ENCODE measurements around the gene DNAJC16. TPM values are rescaled to one million over a fixed set of nuclear protein-coding genes. Genes with fewer than 3 reads are reported as not detected.

Gene DNAJC16
- total RNA-seq, 2 donors from 2014 or later: 23.1 to 31.6 TPM

GRCh38 chr1:15605398-15606383, 79.0 kb downstream of the DNAJC16 start:
- H3K9me3 ChIP-seq (ENCODE audit: control insufficient read depth, low read length): no peaks in the 10 kb centered on the region
- no peaks in the 10 kb centered on the region for H3K36me3 ChIP-seq (ENCODE audit: control insufficient read depth, insufficient read depth, low read length)
- Mint-ChIP-seq H3K4me1 (peaks cover 2% of the 10 kb centered on the region), H3K27me3 (ENCODE audit: insufficient read depth) (peaks cover 39% of the 10 kb centered on the region), H3K36me3 (ENCODE audit: low read depth) (no peaks in the 10 kb centered on the region), H3K27ac (no peak overlapping the region), H3K4me3 (no peak overlapping the region), H3K9me3 (peaks cover 10% of the 10 kb centered on the region)
- WGBS, 2 experiments (ENCODE audit: insufficient coverage in 1 of 2, insufficient read length in 1 of 2): 91 to 93% methylated on average over 7 to 10 of the region's 11 CpGs
- H3K4me3 ChIP-seq (ENCODE audit: low read length): no peak overlapping the region
- no peak overlapping the region for H3K9ac ChIP-seq (ENCODE audit: extremely low read depth, low read length, poor library complexity, severe bottlenecking)
- TF ChIP-seq, protein P1, sequence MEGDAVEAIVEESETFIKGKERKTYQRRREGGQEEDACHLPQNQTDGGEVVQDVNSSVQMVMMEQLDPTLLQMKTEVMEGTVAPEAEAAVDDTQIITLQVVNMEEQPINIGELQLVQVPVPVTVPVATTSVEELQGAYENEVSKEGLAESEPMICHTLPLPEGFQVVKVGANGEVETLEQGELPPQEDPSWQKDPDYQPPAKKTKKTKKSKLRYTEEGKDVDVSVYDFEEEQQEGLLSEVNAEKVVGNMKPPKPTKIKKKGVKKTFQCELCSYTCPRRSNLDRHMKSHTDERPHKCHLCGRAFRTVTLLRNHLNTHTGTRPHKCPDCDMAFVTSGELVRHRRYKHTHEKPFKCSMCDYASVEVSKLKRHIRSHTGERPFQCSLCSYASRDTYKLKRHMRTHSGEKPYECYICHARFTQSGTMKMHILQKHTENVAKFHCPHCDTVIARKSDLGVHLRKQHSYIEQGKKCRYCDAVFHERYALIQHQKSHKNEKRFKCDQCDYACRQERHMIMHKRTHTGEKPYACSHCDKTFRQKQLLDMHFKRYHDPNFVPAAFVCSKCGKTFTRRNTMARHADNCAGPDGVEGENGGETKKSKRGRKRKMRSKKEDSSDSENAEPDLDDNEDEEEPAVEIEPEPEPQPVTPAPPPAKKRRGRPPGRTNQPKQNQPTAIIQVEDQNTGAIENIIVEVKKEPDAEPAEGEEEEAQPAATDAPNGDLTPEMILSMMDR (conservative IDR thresholded peaks at IDR 0.05): no peak
- H3K4me1 ChIP-seq (ENCODE audit: control insufficient read depth, insufficient read depth, low read length): no peaks in the 10 kb centered on the region
- peaks cover 7% of the 10 kb centered on the region for H3K27me3 ChIP-seq (ENCODE audit: control insufficient read depth, insufficient read depth, low read length, poor library complexity, severe bottlenecking)
- no peak for DNase-seq
- no peak overlapping the region for H3K27ac ChIP-seq (ENCODE audit: low read depth, low read length)

DNA sequence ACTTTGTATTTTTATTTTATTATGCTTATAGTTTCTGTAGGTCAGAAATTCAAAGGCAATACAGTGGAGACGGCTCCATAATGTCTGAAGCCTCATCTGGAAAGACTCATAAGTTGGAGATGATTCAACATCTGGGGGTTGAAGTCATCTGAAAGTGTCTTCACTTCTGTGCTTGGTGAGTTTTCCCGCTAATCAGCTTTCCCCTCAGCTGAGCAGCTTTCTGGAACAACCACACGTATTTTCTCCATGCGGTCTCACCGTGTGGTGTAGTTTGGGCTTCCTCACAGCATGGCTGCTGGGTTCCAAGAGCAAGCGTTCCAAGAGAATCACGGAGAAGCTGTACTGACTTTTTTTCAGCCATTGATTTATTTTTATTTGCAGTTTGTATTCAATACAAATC, 83.0 kb downstream of the DNAJC16 start:
- no peak overlapping the region for H3K4me3 Mint-ChIP-seq

GRCh38 chr1:15610167-15610566, 83.5 kb downstream of the DNAJC16 start:
- Mint-ChIP-seq H3K27ac (no peak overlapping the region), H3K36me3 (ENCODE audit: low read depth) (no peaks in the 10 kb centered on the region), H3K4me1 (peaks cover under 1% of the 10 kb centered on the region), H3K27me3 (ENCODE audit: insufficient read depth) (peaks cover 36% of the 10 kb centered on the region), H3K4me3 (no peak overlapping the region), H3K9me3 (no peaks in the 10 kb centered on the region)
- Histone ChIP-seq H3K4me3 (ENCODE audit: low read length) (no peak overlapping the region), H3K27ac (ENCODE audit: low read depth, low read length) (no peak overlapping the region), H3K4me1 (ENCODE audit: control insufficient read depth, insufficient read depth, low read length) (no peaks in the 10 kb centered on the region), H3K9ac (ENCODE audit: extremely low read depth, low read length, poor library complexity, severe bottlenecking) (no peak overlapping the region), H3K36me3 (ENCODE audit: control insufficient read depth, insufficient read depth, low read length) (no peaks in the 10 kb centered on the region), H3K9me3 (ENCODE audit: control insufficient read depth, low read length) (no peaks in the 10 kb centered on the region), H3K27me3 (ENCODE audit: control insufficient read depth, insufficient read depth, low read length, poor library complexity, severe bottlenecking) (peaks cover 7% of the 10 kb centered on the region)
- WGBS, 2 experiments (ENCODE audit: insufficient coverage in 1 of 2, insufficient read length in 1 of 2): 89 to 97% methylated on average over 3 to 4 of the region's 4 CpGs
- TF ChIP-seq, protein P1 (conservative IDR thresholded peaks at IDR 0.05): no peak
- no peak for DNase-seq

More for the DNA sequence above, 83.0 kb downstream of the DNAJC16 start:
- Histone ChIP-seq H3K36me3 (ENCODE audit: control insufficient read depth, insufficient read depth, low read length) (no peaks in the 10 kb centered on the region), H3K4me1 (ENCODE audit: control insufficient read depth, insufficient read depth, low read length) (no peaks in the 10 kb centered on the region), H3K27ac (ENCODE audit: low read depth, low read length) (no peak overlapping the region), H3K27me3 (ENCODE audit: control insufficient read depth, insufficient read depth, low read length, poor library complexity, severe bottlenecking) (peaks cover 7% of the 10 kb centered on the region), H3K9me3 (ENCODE audit: control insufficient read depth, low read length) (no peaks in the 10 kb centered on the region), H3K9ac (ENCODE audit: extremely low read depth, low read length, poor library complexity, severe bottlenecking) (no peak overlapping the region), H3K4me3 (ENCODE audit: low read length) (no peak overlapping the region)
- Mint-ChIP-seq H3K27ac (no peak overlapping the region), H3K27me3 (ENCODE audit: insufficient read depth) (peaks cover 38% of the 10 kb centered on the region), H3K9me3 (no peaks in the 10 kb centered on the region), H3K4me1 (no peaks in the 10 kb centered on the region), H3K36me3 (ENCODE audit: low read depth) (no peaks in the 10 kb centered on the region)
- no peak for DNase-seq
- TF ChIP-seq, protein P1 (conservative IDR thresholded peaks at IDR 0.05): no peak
- WGBS, 2 experiments (ENCODE audit: insufficient coverage in 1 of 2, insufficient read length in 1 of 2): 82 to 96% methylated on average over 5 to 7 of the region's 7 CpGs
